GM12878 (cell line): ENCODE results near the gene FOXP1. TPM values are rescaled to one million over a fixed set of nuclear protein-coding genes. Genes with fewer than 3 reads are reported as not detected.

Experiments used
- ATAC-seq: fragments of 200-7000 bp; cut with Tn5 transposase; 3 replicates; pipeline ENCODE4 v1.9.1; 2020; ENCODE audit warnings: mild to moderate bottlenecking, moderate library complexity
- BruUV-seq: library from RNA; stranded (reverse); fragments of 400-500 nt; replicated peaks from 2 replicates; lab custom pipeline; 2021; lab: Mats Ljungman, UMichigan
- CTCF ChIA-PET: fragments of 300-600 bp; sonication (Branson Sonifier 250); formaldehyde crosslinking; extraction: SDS; loops from one replicate; lab custom pipeline; 2021; ENCODE audit warnings: inconsistent platforms; lab: Yijun Ruan, JAX
- POLR2A ChIA-PET: fragments of 350-600 bp; formaldehyde crosslinking; extraction: SDS; loops from one replicate; lab custom pipeline; 2021; ENCODE audit warnings: inconsistent platforms; lab: Charles Lee
- RAD21 ChIA-PET: fragments of 300-600 bp; sonication (Branson Sonifier 250); formaldehyde crosslinking; loops from one replicate; lab custom pipeline; 2023; ENCODE audit warnings: antibody characterized with exemption; ENCODE audit not compliant: unreplicated experiment; lab: Charles Lee
- SMC1A ChIA-PET: fragments of 300-600 bp; sonication (Branson Sonifier 250); formaldehyde crosslinking; loops from one replicate; lab custom pipeline; 2023; ENCODE audit not compliant: unreplicated experiment, uncharacterized antibody; lab: Charles Lee
- DNase-seq: peaks from one replicate; pipeline ENCODE4 v3.0.0-alpha.2; 2011; ENCODE audit warnings: low read depth, low spot score
- FAIRE-seq: peaks from 3 replicates; lab custom pipeline; 2011; peaks lifted over from hg19 to GRCh38; lab: Jason Lieb, UNC
- H2AFZ ChIP-seq: 2 replicates; pipeline ENCODE4 v1.6.0; 2011; ENCODE audit warnings: low read depth, low read length, control low read depth; ENCODE audit not compliant: control insufficient read depth
- H3K27ac ChIP-seq: 2 replicates; pipeline ENCODE4 v1.5.1; 2011; ENCODE audit warnings: control low read depth; ENCODE audit not compliant: control insufficient read depth, insufficient read depth
- H3K27me3 ChIP-seq, 2 experiments: replicated peaks in 1 of 2; 2 replicates each; pipeline versions ENCODE4 v1.6.0 to v1.6.1; 2011; ENCODE audit warnings: low read length in 1 of 2; ENCODE audit not compliant: control insufficient read depth in 2 of 2, insufficient read depth in 2 of 2
- H3K36me3 ChIP-seq, 2 experiments: 2 replicates each; pipeline ENCODE4 v1.5.1; 2011; ENCODE audit warnings: low read length in 1 of 2; ENCODE audit not compliant: control insufficient read depth in 2 of 2, insufficient read depth in 2 of 2
- H3K4me1 ChIP-seq: 2 replicates; pipeline ENCODE4 v1.6.1; 2011; ENCODE audit warnings: mild to moderate bottlenecking, low read length, moderate library complexity, mixed read lengths; ENCODE audit not compliant: control insufficient read depth, insufficient read depth
- H3K4me2 ChIP-seq: 2 replicates; pipeline ENCODE4 v1.6.0; 2011; ENCODE audit warnings: control low read depth; ENCODE audit not compliant: control insufficient read depth, insufficient read depth
- H3K4me3 ChIP-seq: fragments of 200-600 bp; sonication (generic); 2 replicates; pipeline ENCODE4 v1.5.1; 2016
- H3K79me2 ChIP-seq: 2 replicates; pipeline ENCODE4 v1.6.0; 2011; ENCODE audit warnings: low read length; ENCODE audit not compliant: control insufficient read depth, insufficient read depth
- H3K9ac ChIP-seq: 2 replicates; pipeline ENCODE4 v1.8.0; 2011; ENCODE audit warnings: low read length, control low read depth, mixed read lengths; ENCODE audit not compliant: control insufficient read depth, insufficient read depth
- H3K9me3 ChIP-seq: replicated peaks from 3 replicates; pipeline ENCODE4 v1.5.1; 2011; ENCODE audit warnings: mild to moderate bottlenecking, low read length; ENCODE audit not compliant: control insufficient read depth, insufficient read depth
- H4K20me1 ChIP-seq: 2 replicates; pipeline ENCODE4 v1.6.0; 2011; ENCODE audit not compliant: control insufficient read depth, insufficient read depth
- ATF7 ChIP-seq: fragments of 450-650 bp; IDR thresholded peaks from 2 replicates; pipeline ENCODE4 v1.6.1; 2016; ENCODE audit warnings: low read depth, mild to moderate bottlenecking
- BHLHE40 ChIP-seq, 2 experiments: fragments of 450-650 bp in 1 of 2; IDR thresholded peaks; 2 replicates each; pipeline ENCODE4 v1.6.1; 2011 to 2017; ENCODE audit warnings: low read depth in 2 of 2, borderline replicate concordance in 1 of 2, improper control_type of control experiment in 1 of 2, low read length in 1 of 2, mild to moderate bottlenecking in 1 of 2
- BRCA1 ChIP-seq: IDR thresholded peaks from 2 replicates; pipeline ENCODE4 v1.6.1; 2011; ENCODE audit warnings: low read depth, low read length, improper control_type of control experiment
- KDM1A ChIP-seq: fragments of 200-600 bp; sonication (generic); IDR thresholded peaks from 2 replicates; pipeline ENCODE4 v1.6.1; 2016; ENCODE audit warnings: borderline replicate concordance
- KLF5 ChIP-seq: fragments of 450-650 bp; IDR thresholded peaks from 2 replicates; pipeline ENCODE4 v1.6.1; 2014; ENCODE audit warnings: mild to moderate bottlenecking; ENCODE audit not compliant: partially characterized antibody
- NFYA ChIP-seq: IDR thresholded peaks from 2 replicates; pipeline ENCODE4 v1.6.1; 2011; ENCODE audit warnings: low read depth, mild to moderate bottlenecking, low read length, improper control_type of control experiment, borderline replicate concordance
- NRF1 ChIP-seq: conservative IDR thresholded peaks from 2 replicates; pipeline ENCODE4 v1.6.1; 2011; ENCODE audit warnings: mild to moderate bottlenecking, low read depth, low read length, improper control_type of control experiment
- PAX8 ChIP-seq: fragments of 450-650 bp; IDR thresholded peaks from 2 replicates; pipeline ENCODE4 v1.6.1; 2017; ENCODE audit warnings: mild to moderate bottlenecking, moderate library complexity
- POLR2AphosphoS2 ChIP-seq: IDR thresholded peaks from 2 replicates; pipeline ENCODE4 v1.6.1; 2011; ENCODE audit warnings: low read depth, mild to moderate bottlenecking, low read length, improper control_type of control experiment, moderate library complexity
- RELA ChIP-seq: fragments of 450-650 bp; IDR thresholded peaks from 2 replicates; pipeline ENCODE4 v1.8.0; 2014; ENCODE audit warnings: borderline replicate concordance; ENCODE audit not compliant: partially characterized antibody
- SMC3 ChIP-seq: IDR thresholded peaks from 2 replicates; pipeline ENCODE4 v1.6.1; 2011; ENCODE audit warnings: low read length, improper control_type of control experiment, borderline replicate concordance
- SRF ChIP-seq, 2 experiments: IDR thresholded peaks; 2 replicates each; pipeline ENCODE4 v1.6.1; 2011; ENCODE audit warnings: low read depth in 2 of 2, low read length in 2 of 2, mild to moderate bottlenecking in 1 of 2, moderate library complexity in 1 of 2
- ZNF24 ChIP-seq: fragments of 450-650 bp; IDR thresholded peaks from 2 replicates; pipeline ENCODE4 v1.6.1; 2017; ENCODE audit warnings: antibody characterized with exemption, mild to moderate bottlenecking
- ZNF384 ChIP-seq: IDR thresholded peaks from 2 replicates; pipeline ENCODE4 v1.6.1; 2012; ENCODE audit warnings: low read depth, mild to moderate bottlenecking, low read length, improper control_type of control experiment, borderline replicate concordance
- WGBS: methylation state at CpG from one replicate; pipeline ENCODE4 v1.1.6; 2016; ENCODE audit warnings: low lambda C conversion rate; ENCODE audit not compliant: insufficient replicate concordance, insufficient coverage; ENCODE audit errors: missing lambda C conversion rate; 5-methylcytosine and 5-hydroxymethylcytosine counted together
- in situ Hi-C: fragments of 300-500 bp; cut with MboI; formaldehyde crosslinking; loops from 9 replicates; pipeline ENCODE4 v1.14.3; 2018; ENCODE audit warnings: mixed read lengths
- intact Hi-C: fragments of 100-400 bp; cut with micrococcal nuclease; formaldehyde crosslinking; loops from one replicate; pipeline ENCODE4 v1.14.2; 2022; ENCODE audit not compliant: unreplicated experiment
- polyA plus RNA-seq, 11 experiments: library from polyadenylated mRNA; depleted of rRNA in 4 of 11; unstranded in 6 of 11; stranded (reverse) in 5 of 11; fragments of >200 nt; fragmentation: Nextera tagmentation in 4 of 11; fragmentation: Illumina TruSeq in 1 of 11; extraction: Ambion mirVana in 4 of 11; extraction: Trizol in 1 of 11; gene quantifications; 1 replicate in 1 of 11; 2 replicates in 10 of 11; pipeline versions ENCODE4 v1.2.1 to v1.2.3, GENCODE V29; 2011 to 2016; ENCODE audit warnings: inconsistent platforms in 2 of 11, missing spikeins in 2 of 11, low read depth in 1 of 11
- total RNA-seq, 4 experiments: library from RNA; depleted of rRNA in 3 of 4; stranded (reverse); fragments of >200 nt in 3 of 4; fragmentation: Illumina TruSeq in 1 of 4; extraction: Trizol in 1 of 4; gene quantifications; 2 replicates each; pipeline versions ENCODE4 v1.2.1 to v1.2.3, GENCODE V29; 2013 to 2021
- TF ChIP-seq, protein P1 (sequence below): IDR thresholded peaks from 2 replicates; pipeline ENCODE4 v1.6.1; 2012; ENCODE audit warnings: improper control_type of control experiment, low read depth, low read length; ENCODE audit not compliant: insufficient replicate concordance
- TF ChIP-seq, protein P2 (sequence below): fragments of 450-650 bp; IDR thresholded peaks from 2 replicates; pipeline ENCODE4 v1.6.1; 2016; ENCODE audit warnings: mild to moderate bottlenecking

The FOXP1 gene
- total and polyA plus RNA-seq, 10 of the 15 experiments (the other 5 are each of a cell fraction or from before 2014, with no cell fraction given) = 0.05 to 1.6 (median 0.20) TPM; not detected in 1

DNA sequence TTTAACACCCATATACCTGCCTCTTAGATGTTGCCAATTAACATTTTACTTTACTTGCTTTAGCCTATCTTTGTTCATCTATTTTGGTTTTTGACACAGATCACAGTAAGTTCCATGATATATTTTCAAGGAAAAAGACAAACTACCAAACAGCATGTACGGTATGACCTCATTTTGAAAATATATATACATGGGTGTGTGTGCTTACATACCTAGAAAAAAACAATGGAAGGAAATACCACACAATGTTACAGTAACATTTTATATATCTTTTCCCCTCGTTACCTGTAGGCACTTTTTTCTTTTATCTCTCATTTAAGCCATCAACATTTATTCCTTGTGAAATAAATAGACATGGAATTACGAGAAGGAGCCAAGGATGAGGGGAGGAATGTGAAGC lies 170.0 kb downstream of the FOXP1 start:
- Histone ChIP-seq H3K27ac (no peak overlapping the region), H3K9ac (no peak overlapping the region)
- TF ChIP-seq SMC3 (no peak), ZNF384 (no peak), PAX8 (no peak), NFYA (no peak), BRCA1 (no peak), KLF5 (no peak), NRF1 (no peak), POLR2AphosphoS2 (no peak), KDM1A (no peak), RELA (no peak), BHLHE40 (IDR thresholded peaks at IDR 0.05; ENCODE audit: borderline replicate concordance in 1 of 2, low read depth in 2 of 2, low read length in 1 of 2) (no peak), ZNF24 (no peak), ATF7 (no peak), SRF (IDR thresholded peaks at IDR 0.05; ENCODE audit: low read depth in 2 of 2, low read length in 2 of 2) (no peak)
- TF ChIP-seq, protein P1, sequence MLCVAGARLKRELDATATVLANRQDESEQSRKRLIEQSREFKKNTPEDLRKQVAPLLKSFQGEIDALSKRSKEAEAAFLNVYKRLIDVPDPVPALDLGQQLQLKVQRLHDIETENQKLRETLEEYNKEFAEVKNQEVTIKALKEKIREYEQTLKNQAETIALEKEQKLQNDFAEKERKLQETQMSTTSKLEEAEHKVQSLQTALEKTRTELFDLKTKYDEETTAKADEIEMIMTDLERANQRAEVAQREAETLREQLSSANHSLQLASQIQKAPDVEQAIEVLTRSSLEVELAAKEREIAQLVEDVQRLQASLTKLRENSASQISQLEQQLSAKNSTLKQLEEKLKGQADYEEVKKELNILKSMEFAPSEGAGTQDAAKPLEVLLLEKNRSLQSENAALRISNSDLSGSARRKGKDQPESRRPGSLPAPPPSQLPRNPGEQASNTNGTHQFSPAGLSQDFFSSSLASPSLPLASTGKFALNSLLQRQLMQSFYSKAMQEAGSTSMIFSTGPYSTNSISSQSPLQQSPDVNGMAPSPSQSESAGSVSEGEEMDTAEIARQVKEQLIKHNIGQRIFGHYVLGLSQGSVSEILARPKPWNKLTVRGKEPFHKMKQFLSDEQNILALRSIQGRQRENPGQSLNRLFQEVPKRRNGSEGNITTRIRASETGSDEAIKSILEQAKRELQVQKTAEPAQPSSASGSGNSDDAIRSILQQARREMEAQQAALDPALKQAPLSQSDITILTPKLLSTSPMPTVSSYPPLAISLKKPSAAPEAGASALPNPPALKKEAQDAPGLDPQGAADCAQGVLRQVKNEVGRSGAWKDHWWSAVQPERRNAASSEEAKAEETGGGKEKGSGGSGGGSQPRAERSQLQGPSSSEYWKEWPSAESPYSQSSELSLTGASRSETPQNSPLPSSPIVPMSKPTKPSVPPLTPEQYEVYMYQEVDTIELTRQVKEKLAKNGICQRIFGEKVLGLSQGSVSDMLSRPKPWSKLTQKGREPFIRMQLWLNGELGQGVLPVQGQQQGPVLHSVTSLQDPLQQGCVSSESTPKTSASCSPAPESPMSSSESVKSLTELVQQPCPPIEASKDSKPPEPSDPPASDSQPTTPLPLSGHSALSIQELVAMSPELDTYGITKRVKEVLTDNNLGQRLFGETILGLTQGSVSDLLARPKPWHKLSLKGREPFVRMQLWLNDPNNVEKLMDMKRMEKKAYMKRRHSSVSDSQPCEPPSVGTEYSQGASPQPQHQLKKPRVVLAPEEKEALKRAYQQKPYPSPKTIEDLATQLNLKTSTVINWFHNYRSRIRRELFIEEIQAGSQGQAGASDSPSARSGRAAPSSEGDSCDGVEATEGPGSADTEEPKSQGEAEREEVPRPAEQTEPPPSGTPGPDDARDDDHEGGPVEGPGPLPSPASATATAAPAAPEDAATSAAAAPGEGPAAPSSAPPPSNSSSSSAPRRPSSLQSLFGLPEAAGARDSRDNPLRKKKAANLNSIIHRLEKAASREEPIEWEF = no peak
- TF ChIP-seq, protein P2, sequence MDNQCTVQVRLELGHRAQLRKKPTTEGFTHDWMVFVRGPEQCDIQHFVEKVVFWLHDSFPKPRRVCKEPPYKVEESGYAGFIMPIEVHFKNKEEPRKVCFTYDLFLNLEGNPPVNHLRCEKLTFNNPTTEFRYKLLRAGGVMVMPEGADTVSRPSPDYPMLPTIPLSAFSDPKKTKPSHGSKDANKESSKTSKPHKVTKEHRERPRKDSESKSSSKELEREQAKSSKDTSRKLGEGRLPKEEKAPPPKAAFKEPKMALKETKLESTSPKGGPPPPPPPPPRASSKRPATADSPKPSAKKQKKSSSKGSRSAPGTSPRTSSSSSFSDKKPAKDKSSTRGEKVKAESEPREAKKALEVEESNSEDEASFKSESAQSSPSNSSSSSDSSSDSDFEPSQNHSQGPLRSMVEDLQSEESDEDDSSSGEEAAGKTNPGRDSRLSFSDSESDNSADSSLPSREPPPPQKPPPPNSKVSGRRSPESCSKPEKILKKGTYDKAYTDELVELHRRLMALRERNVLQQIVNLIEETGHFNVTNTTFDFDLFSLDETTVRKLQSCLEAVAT = no peak

More for the DNA sequence above, 170.0 kb downstream of the FOXP1 start:
- intact Hi-C loops = no loop called here
- H4K20me1 ChIP-seq = no peaks in the 10 kb centered on the region; the same call in 1 of the 2 replicates
- H3K4me1 ChIP-seq = no peaks in the 10 kb centered on the region
- DNase-seq = no peak
- 28% methylated on average over 3 of the region's 3 CpGs for WGBS
- BruUV-seq = no TSS peak
- ATAC-seq = no peak
- ChIA-PET CTCF (no interaction called here), SMC1A (no interaction called here), POLR2A (no interaction called here), RAD21 (no interaction called here)
- in situ Hi-C loops = no loop called here
- no peaks in the 10 kb centered on the region for H3K9me3 ChIP-seq
- H3K27me3 ChIP-seq = peaks cover 0 to 3% of the 10 kb centered on the region in 2 experiments; a peak in 2 of 4 replicates
- H3K79me2 ChIP-seq = no peaks in the 10 kb centered on the region
- no peak overlapping the region for H2AFZ ChIP-seq
- H3K36me3 ChIP-seq = no peaks in the 10 kb centered on the region
- no peak overlapping the region for H3K4me3 ChIP-seq
- no peak for FAIRE-seq
- no peak overlapping the region for H3K4me2 ChIP-seq
